GM19324 (cell line): ENCODE data around the gene BCKDHB.
A peak's percentile ranks its signal among the peaks of the same experiment; 100 is the strongest.

Source experiments
- ATAC-seq: cut with Tn5 transposase; IDR thresholded peaks from one replicate; pipeline ENCODE4 v1.9.1; 2021; ENCODE audit warnings: mild to moderate bottlenecking, moderate library complexity; ENCODE audit not compliant: unreplicated experiment, low FRiP score

Gene BCKDHB

GRCh38 chr6:80145921-80146320 is 39.5 kb downstream of the BCKDHB start:
- ATAC-seq, result no peak

DNA sequence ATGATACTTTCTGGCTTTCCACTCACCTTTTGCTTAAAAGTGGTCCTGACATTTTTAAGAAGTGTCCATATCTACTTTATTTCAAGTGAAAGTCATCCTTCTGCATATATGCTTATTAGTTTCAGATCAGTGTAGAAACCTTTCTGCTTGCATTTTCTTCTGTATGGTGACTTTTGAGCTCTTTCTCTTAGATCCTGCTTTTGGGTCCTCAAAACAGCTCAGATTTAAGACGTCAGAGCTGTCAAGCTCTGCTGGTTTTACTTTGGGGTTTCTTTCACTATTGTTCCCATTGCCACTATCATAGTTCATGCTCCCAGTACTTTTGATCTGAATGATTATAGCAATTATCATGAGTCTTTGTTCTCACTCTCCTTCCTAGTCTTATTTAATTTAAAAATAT is 41.7 kb downstream of the BCKDHB start:
- no peak for ATAC-seq

- ATAC-seq, result no peak
These were observed 45.2 kb downstream of the BCKDHB start for GRCh38 chr6:80151635-80152034.

DNA sequence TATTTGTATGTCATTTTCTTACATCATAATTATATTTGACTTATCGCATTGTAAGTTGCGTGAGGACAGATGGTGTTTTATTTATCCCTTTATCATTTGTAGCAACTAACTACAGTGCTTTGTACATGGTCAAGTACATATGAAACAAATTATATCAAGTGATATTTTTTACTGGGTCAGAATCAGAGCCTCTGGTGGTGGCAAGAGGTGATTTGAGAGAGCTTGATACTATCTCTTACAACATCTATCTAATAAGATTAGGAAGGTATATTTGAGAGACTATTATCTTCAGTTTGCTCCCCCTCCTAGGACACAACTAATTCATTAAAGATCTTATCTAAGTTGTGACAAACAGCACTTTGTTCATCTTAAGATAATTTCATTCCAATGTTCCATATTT is 47.7 kb downstream of the BCKDHB start:
- no peak for ATAC-seq

GRCh38 chr6:80156221-80156620 is 49.8 kb downstream of the BCKDHB start:
- ATAC-seq, result no peak

DNA sequence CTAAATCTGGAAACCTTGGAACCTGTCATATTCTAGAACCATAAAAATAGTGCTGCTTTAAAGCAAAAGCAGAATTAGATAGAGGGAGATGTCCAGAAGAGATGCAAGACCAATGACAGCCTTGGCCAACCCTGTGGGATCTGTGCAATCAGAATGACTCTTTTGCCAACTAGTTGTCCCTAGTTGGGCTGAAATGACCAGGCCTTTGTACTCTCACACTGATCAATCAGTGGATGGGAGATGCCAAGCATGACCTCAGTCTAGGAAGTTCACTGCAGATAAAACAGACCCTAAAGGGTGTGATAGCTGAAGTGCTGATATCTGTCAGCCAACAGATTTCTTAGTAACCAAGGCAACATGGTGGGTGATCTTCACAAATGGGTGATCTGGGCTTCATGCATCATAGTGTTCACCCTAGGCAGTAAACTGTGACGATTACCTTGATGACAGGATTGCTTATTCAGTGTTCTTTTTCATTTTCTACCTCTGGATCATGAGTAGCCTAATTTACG is 52.1 kb downstream of the BCKDHB start:
- ATAC-seq, result no peak

- no peak for ATAC-seq
These were observed 55.0 kb downstream of the BCKDHB start for GRCh38 chr6:80161434-80161833.

GRCh38 chr6:80163754-80164187 is 57.3 kb downstream of the BCKDHB start:
- ATAC-seq, result peak; percentile 77

- peak; percentile 82 for ATAC-seq
These were observed 58.7 kb downstream of the BCKDHB start for GRCh38 chr6:80165143-80165542.

- ATAC-seq, result no peak
These were observed 59.3 kb downstream of the BCKDHB start for GRCh38 chr6:80165819-80166218.

DNA sequence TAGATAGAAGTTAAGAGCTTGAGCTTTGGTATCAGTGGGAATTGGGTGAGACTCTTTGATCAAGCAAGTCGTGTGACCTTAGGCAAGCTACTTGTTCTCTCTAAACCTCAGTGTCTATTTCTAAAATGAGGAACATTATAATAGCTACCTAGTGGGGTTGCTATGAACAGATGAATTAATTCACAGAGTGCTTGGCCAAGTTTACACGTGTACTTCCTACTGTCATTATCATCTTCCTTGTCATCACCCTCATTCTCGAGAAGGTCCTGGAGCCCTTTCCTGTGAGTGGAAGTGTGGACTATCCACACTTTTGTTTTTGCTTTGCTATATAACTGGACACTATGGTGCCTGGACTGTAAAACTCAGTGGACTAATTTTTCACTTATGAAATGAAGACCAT is 64.0 kb downstream of the BCKDHB start:
- no peak for ATAC-seq

GRCh38 chr6:80173411-80173810 is 66.9 kb downstream of the BCKDHB start:
- ATAC-seq, result no peak

GRCh38 chr6:80174900-80175572 is 68.6 kb downstream of the BCKDHB start:
- no peak for ATAC-seq

GRCh38 chr6:80179695-80180094 is 73.2 kb downstream of the BCKDHB start:
- no peak for ATAC-seq

- ATAC-seq, result peak; percentile 91
These were observed 75.0 kb downstream of the BCKDHB start for GRCh38 chr6:80181352-80182081.

DNA sequence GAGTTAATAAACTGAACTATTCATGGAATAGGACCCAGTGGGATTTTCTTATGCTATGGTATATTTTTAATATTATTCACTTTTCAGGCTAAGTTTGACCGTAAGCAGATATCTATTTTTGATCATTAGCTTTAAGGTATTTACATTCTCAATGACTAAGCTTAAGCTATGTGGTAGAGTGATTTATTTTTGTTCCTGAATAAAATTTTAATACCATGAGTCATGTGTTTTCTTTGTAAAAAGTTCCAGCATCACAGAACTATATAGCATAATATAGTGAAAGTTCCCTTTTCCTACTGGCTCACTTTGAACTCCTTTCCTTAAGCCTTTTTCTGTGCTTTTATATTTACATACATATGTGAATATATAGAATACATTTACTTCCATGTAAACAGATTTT is 75.8 kb downstream of the BCKDHB start:
- no peak for ATAC-seq

GRCh38 chr6:80183019-80183795 is 76.7 kb downstream of the BCKDHB start:
- ATAC-seq, result no peak

GRCh38 chr6:80185492-80185891 is 79.0 kb downstream of the BCKDHB start:
- ATAC-seq, result no peak

DNA sequence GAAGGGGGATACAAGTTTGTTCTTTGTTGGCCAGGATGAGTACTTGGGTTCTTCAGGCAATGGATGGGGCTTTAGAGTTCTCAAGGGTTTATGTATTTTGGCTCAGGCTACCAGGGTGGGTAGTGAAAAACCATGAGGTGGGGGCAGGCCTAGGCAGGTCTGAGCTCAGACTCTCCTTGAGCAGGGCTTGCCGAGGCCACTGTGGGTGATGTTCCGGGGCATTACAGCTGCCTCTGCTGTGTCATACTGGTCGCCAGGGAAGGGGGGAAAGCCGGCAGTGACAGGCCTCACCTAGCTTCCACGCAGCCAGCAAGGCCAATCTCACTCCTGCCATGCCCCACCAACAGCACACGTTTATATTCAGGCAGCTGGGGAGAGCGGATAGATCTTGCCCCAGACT is 79.6 kb downstream of the BCKDHB start:
- ATAC-seq, result no peak

- no peak for ATAC-seq
These were observed 90.4 kb downstream of the BCKDHB start for GRCh38 chr6:80196906-80197305.

DNA sequence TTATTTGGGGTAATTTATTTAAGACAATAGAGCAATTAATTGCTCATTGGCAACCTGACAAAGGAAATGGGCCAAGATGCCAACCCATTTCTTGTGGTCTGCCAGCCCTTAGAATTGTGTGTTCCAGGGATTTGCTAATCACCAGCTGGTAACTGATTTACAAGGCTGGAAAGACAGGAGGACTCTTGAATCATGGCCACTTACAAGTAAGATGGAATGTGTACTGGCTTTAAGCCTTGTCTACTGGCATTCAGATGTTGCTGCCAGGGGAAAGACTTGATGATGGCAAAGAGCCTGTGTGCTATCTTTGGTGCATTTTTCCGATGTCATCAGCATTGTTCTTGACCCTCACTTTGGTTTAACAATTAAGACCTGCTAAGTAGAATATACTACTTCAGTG is 91.0 kb downstream of the BCKDHB start:
- ATAC-seq, result no peak
